Thyroid gland (tissue), 4 donors: ENCODE measurements around the gene LSG1. TPM values are rescaled to one million over a fixed set of nuclear protein-coding genes. Genes with fewer than 3 reads are reported as not detected.

Source experiments
- DNase-seq, 2 donors: peaks; one replicate each; pipeline ENCODE4 v3.0.0-alpha.2; 2019
- H3K27ac ChIP-seq, 3 donors: fragments of 200-600 bp; sonication (generic); 1 replicate in 2 of 3; 2 replicates in 1 of 3; pipeline ENCODE4 v1.5.1; 2016 to 2019; ENCODE audit warnings: mild to moderate bottlenecking in 1 of 3, moderate library complexity in 1 of 3
- H3K27me3 ChIP-seq: fragments of 200-600 bp; sonication (generic); one replicate; pipeline ENCODE4 v1.5.1; 2019
- H3K36me3 ChIP-seq, 2 donors: fragments of 200-600 bp; sonication (generic); one replicate each; pipeline ENCODE4 v1.5.1; 2016 to 2019
- H3K4me1 ChIP-seq, 2 donors: fragments of 200-600 bp; sonication (generic); one replicate each; pipeline ENCODE4 v1.5.1; 2017 to 2019
- H3K4me3 ChIP-seq, 3 donors: fragments of 200-600 bp; sonication (generic); replicated peaks in 1 of 3; 1 replicate in 2 of 3; 2 replicates in 1 of 3; pipeline ENCODE4 v1.5.1; 2016; ENCODE audit warnings: mild to moderate bottlenecking in 1 of 3
- H3K9me3 ChIP-seq: fragments of 200-600 bp; sonication (generic); one replicate; pipeline ENCODE4 v1.5.1; 2017
- POLR2A ChIP-seq, 2 donors: fragments of 450-650 bp; IDR thresholded peaks; one replicate each; pipeline ENCODE4 v1.6.1; 2017; ENCODE audit warnings: antibody characterized with exemption in 2 of 2, mild to moderate bottlenecking in 2 of 2, moderate library complexity in 1 of 2
- WGBS, 2 donors: methylation state at CpG; one replicate each; pipeline ENCODE4 v1.1.5; 2017; 5-methylcytosine and 5-hydroxymethylcytosine counted together
- intact Hi-C: fragments of 100-400 bp; cut with DNase I; formaldehyde crosslinking; loops from one replicate; pipeline ENCODE4 v1.15.1; 2023
- total RNA-seq, 4 donors: library from RNA; depleted of rRNA; stranded (reverse); fragments of >200 nt; gene quantifications; one replicate each; pipeline ENCODE4 v1.2.3, GENCODE V29; 2016
- TF ChIP-seq, protein P1 (sequence below), 6 experiments: fragments of 200-600 bp in 3 of 6; fragments of 450-650 bp in 3 of 6; sonication (generic) in 3 of 6; IDR thresholded peaks; one replicate each; pipeline ENCODE4 v1.5.1; 2016 to 2019; ENCODE audit warnings: antibody characterized with exemption in 6 of 6, mild to moderate bottlenecking in 2 of 6, inconsistent platforms in 1 of 6, moderate library complexity in 1 of 6

The LSG1 gene
- total RNA-seq, 4 donors from 2014 or later = 34.8 to 60.3 (median 49.7) TPM

DNA sequence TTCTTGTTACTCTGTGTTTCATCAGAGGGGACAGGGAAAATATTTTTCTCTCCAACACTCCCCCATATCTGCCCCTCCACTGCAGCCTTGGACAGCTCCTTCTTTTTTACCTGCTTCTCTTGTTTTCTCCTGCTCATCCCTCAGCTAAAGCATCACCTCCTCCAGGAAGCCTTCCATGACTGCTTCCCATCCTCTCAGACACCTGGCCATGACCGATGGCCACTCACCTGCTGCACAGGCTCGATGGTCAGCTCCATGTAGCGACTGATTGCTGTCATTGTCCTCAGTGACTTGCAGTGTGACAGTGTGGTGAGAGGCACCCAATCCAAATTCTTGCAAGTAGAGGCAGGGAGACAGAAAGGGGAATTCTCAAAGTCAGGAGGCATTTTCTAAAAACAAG, 61.3 kb downstream of the LSG1 start:
- Histone ChIP-seq H3K27ac (no peak overlapping the region), H3K4me1 (peaks cover 0 to 7% of the 10 kb centered on the region in 2 donors), H3K36me3 (no peaks in the 10 kb centered on the region), H3K4me3 (no peak overlapping the region), H3K9me3 (no peaks in the 10 kb centered on the region), H3K27me3 (no peaks in the 10 kb centered on the region)
- 92 to 96% methylated on average over 3 of the region's 3 CpGs for WGBS, 2 donors
- TF ChIP-seq POLR2A (IDR thresholded peaks at IDR 0.05) = no peak
- TF ChIP-seq, protein P1, sequence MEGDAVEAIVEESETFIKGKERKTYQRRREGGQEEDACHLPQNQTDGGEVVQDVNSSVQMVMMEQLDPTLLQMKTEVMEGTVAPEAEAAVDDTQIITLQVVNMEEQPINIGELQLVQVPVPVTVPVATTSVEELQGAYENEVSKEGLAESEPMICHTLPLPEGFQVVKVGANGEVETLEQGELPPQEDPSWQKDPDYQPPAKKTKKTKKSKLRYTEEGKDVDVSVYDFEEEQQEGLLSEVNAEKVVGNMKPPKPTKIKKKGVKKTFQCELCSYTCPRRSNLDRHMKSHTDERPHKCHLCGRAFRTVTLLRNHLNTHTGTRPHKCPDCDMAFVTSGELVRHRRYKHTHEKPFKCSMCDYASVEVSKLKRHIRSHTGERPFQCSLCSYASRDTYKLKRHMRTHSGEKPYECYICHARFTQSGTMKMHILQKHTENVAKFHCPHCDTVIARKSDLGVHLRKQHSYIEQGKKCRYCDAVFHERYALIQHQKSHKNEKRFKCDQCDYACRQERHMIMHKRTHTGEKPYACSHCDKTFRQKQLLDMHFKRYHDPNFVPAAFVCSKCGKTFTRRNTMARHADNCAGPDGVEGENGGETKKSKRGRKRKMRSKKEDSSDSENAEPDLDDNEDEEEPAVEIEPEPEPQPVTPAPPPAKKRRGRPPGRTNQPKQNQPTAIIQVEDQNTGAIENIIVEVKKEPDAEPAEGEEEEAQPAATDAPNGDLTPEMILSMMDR (IDR thresholded peaks at IDR 0.05) = no peak
- intact Hi-C loops = no loop called here
- no peak for DNase-seq

DNA sequence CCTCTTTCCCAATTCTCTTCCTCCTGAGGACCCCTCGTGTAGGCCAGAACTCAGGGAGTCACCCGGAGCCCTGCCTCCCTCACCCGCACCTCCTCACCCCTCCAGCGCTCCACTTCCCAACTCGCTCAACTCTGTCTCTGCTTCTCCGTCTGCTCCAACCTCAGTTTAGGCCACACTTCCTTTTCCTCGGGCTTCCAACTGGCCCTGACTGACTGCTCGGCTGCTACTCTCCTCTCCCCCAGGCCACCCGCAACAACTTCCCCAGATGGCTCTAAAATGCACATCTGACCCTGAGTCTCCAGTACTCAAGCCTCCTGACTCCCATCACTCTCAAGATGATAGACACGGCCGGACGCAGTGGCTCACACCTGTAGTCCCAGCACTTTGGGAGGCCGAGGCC, 62.4 kb downstream of the LSG1 start:
- 93% methylated on average over 11 to 13 of the region's 13 CpGs for WGBS, 2 donors
- Histone ChIP-seq H3K27ac (no peak overlapping the region), H3K36me3 (no peaks in the 10 kb centered on the region), H3K4me1 (peaks cover 0 to 7% of the 10 kb centered on the region in 2 donors), H3K4me3 (no peak overlapping the region), H3K27me3 (no peaks in the 10 kb centered on the region), H3K9me3 (no peaks in the 10 kb centered on the region)
- intact Hi-C loops = no loop called here
- no peak for TF ChIP-seq POLR2A (IDR thresholded peaks at IDR 0.05)
- TF ChIP-seq, protein P1 (IDR thresholded peaks at IDR 0.05) = no peak
- DNase-seq = no peak

DNA sequence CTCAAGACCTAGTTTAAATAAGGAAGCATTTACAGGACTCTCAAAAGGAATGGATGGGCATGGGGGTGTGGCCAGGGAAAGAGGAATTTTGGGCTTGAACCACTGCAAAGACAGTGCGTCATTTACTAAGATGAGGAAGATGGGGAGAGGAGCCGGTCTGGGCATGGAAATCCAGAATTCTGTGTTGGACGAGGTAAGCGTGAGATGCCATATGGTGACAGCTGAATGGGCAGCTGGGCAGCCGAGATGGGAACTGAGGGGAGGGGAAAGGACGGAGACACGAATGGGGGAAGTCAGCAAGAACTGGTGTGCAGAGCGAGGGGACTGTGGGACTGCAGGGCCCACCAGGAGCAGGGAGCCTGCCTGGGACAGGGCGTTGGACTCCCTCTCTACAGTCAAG, 63.0 kb downstream of the LSG1 start:
- TF ChIP-seq, protein P1 (IDR thresholded peaks at IDR 0.05) = no peak
- TF ChIP-seq POLR2A (IDR thresholded peaks at IDR 0.05) = no peak
- intact Hi-C loops = no loop called here
- H3K4me1 ChIP-seq = peaks cover 0 to 7% of the 10 kb centered on the region in 2 donors
- no peak overlapping the region for H3K27ac ChIP-seq
- DNase-seq = no peak
- H3K36me3 ChIP-seq = no peaks in the 10 kb centered on the region
- WGBS, 2 donors = 89 to 90% methylated on average over 9 of the region's 9 CpGs
- no peak overlapping the region for H3K4me3 ChIP-seq
- no peaks in the 10 kb centered on the region for H3K27me3 ChIP-seq
- H3K9me3 ChIP-seq = no peaks in the 10 kb centered on the region

DNA sequence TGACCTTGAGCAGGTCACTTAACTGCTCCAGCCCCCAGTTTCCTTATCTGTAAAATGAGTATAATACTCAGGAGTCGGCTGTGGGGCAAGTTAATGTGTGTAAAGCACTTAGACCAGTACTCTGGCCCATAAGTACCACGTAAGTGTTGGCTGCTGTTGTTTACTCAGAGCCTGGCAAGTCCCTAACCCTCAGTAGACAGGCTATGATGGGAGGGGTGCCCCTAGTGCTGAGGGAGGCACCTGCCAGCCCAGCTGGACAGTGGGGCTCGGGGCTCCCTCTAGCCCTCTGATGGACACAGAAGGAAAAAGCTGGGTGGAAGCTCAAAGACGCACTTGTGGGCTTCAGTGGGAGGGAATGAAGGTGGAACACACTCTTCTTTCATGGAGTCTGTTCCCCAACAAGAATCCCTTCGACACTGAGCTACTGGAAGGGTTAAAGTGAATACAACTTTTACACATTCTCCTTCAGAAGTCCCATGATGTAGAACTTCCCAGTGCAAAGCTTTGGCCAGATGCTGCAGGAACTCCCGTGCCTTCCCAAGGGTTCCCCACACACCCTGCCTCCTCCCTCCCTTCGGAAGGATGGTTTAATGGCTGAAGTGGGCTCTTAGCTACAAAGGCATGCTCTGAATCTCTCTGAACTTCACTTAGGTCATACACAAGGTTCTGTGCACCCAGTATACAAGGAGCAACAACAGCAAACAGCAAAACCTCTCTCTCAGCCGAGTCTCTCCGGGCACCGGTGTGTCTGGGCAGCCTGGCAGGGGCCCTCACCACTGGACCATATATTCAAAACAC, 64.2 kb downstream of the LSG1 start:
- intact Hi-C loops = no loop called here
- peak in 1 of 2 donors; percentile 29 for DNase-seq
- 38 to 59% methylated on average over 9 to 10 of the region's 10 CpGs for WGBS, 2 donors
- Histone ChIP-seq H3K4me3 (no peak overlapping the region), H3K27me3 (no peaks in the 10 kb centered on the region), H3K9me3 (no peaks in the 10 kb centered on the region), H3K36me3 (no peaks in the 10 kb centered on the region), H3K4me1 (peaks cover 0 to 7% of the 10 kb centered on the region in 2 donors), H3K27ac (no peak overlapping the region)
- TF ChIP-seq, protein P1 (IDR thresholded peaks at IDR 0.05) = no peak
- no peak for TF ChIP-seq POLR2A (IDR thresholded peaks at IDR 0.05)

DNA sequence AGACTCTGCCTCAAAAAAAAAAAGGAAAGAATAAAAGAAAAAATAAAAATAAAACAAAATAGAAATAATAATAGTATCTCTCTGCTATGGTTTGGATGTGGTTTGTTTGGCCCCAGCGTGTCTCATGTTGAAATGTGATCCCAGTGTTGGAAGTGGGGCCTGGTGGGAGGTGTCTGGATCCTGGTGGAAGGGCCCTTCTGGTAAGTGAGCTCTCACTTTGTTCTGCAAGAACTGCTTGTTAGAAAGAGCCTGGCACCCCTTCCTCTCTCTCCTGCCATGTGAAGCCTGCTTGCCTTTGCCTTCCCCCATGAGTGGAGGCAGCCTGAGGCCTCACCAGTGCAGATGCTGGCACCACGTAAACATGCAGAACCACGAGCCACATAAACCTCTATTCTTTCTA, 65.0 kb downstream of the LSG1 start:
- 75 to 87% methylated on average over 3 of the region's 3 CpGs for WGBS, 2 donors

More for the DNA sequence above, 65.0 kb downstream of the LSG1 start:
- Histone ChIP-seq H3K27ac (no peak overlapping the region), H3K27me3 (no peaks in the 10 kb centered on the region), H3K4me3 (no peak overlapping the region), H3K36me3 (no peaks in the 10 kb centered on the region), H3K4me1 (peaks cover 0 to 7% of the 10 kb centered on the region in 2 donors), H3K9me3 (no peaks in the 10 kb centered on the region)
- no peak for DNase-seq
- TF ChIP-seq, protein P1 (IDR thresholded peaks at IDR 0.05) = no peak
- no peak for TF ChIP-seq POLR2A (IDR thresholded peaks at IDR 0.05)
- intact Hi-C loops = no loop called here
